H1 (cell line): ENCODE measurements around the gene SKIC8. TPM values are rescaled to one million over a fixed set of nuclear protein-coding genes. Genes with fewer than 3 reads are reported as not detected.

Experiments used
- CTCF ChIA-PET: fragments of 300-600 bp; sonication (Branson Sonifier 250); formaldehyde crosslinking; loops from one replicate; lab custom pipeline; 2021; ENCODE audit not compliant: partially characterized antibody; lab: Charles Lee
- POLR2A ChIA-PET: fragments of 300-600 bp; sonication (Branson Sonifier 250); formaldehyde crosslinking; loops from one replicate; lab custom pipeline; 2021; ENCODE audit warnings: inconsistent platforms; ENCODE audit not compliant: partially characterized antibody; lab: Charles Lee
- DNase-seq, 2 experiments: peaks; one replicate each; pipeline versions ENCODE4 v3.0.0 to v3.0.0-alpha.2; 2010 to 2022; ENCODE audit warnings: low spot score in 2 of 2, low read depth in 1 of 2, mixed read lengths in 1 of 2
- FAIRE-seq: peaks from 2 replicates; lab custom pipeline; 2011; peaks lifted over from hg19 to GRCh38; lab: Jason Lieb, UNC
- H2AFZ ChIP-seq: 2 replicates; pipeline ENCODE4 v1.8.1; 2012; ENCODE audit warnings: low read length, inconsistent platforms
- H2AK5ac ChIP-seq: 2 replicates; pipeline ENCODE4 v1.6.1; 2013; ENCODE audit warnings: low read depth, low read length
- H2BK120ac ChIP-seq: replicated peaks from 2 replicates; pipeline ENCODE3; 2013; ENCODE audit warnings: low read depth, low read length, inconsistent platforms
- H2BK12ac ChIP-seq: 2 replicates; pipeline ENCODE4 v1.6.1; 2013; ENCODE audit warnings: low read depth, low read length
- H2BK15ac ChIP-seq: 2 replicates; pipeline ENCODE4 v1.6.1; 2013; ENCODE audit warnings: low read length
- H2BK20ac ChIP-seq: 2 replicates; pipeline ENCODE4 v1.6.1; 2013; ENCODE audit warnings: low read length
- H2BK5ac ChIP-seq: 2 replicates; pipeline ENCODE4 v1.6.1; 2013; ENCODE audit warnings: low read depth, low read length
- H3K14ac ChIP-seq: 2 replicates; pipeline ENCODE4 v1.6.1; 2013; ENCODE audit warnings: inconsistent platforms; ENCODE audit not compliant: insufficient read length
- H3K18ac ChIP-seq: 2 replicates; pipeline ENCODE4 v1.6.1; 2013; ENCODE audit warnings: low read length; ENCODE audit errors: extremely low read depth
- H3K23ac ChIP-seq: 2 replicates; pipeline ENCODE4 v1.6.1; 2013; ENCODE audit warnings: inconsistent platforms; ENCODE audit not compliant: insufficient read length
- H3K23me2 ChIP-seq: 2 replicates; pipeline ENCODE4 v1.6.1; 2013; ENCODE audit warnings: low read depth, low read length
- H3K27ac ChIP-seq: 2 replicates; pipeline ENCODE4 v1.6.1; 2011; ENCODE audit warnings: low read depth, low read length, inconsistent platforms
- H3K27me3 ChIP-seq, 4 experiments: replicated peaks in 1 of 4; 1 replicate in 1 of 4; 2 replicates in 3 of 4; pipeline versions ENCODE4 v1.6.1 to v1.8.1; 2011 to 2013; ENCODE audit warnings: low read length in 3 of 4, mild to moderate bottlenecking in 3 of 4, inconsistent platforms in 2 of 4, mixed read lengths in 2 of 4, moderate library complexity in 1 of 4; ENCODE audit not compliant: control insufficient read depth in 3 of 4, insufficient read depth in 3 of 4; ENCODE audit errors: extremely low read depth in 1 of 4
- H3K36me3 ChIP-seq, 4 experiments: 2 replicates each; pipeline versions ENCODE4 v1.6.1 to v1.8.1; 2011 to 2013; ENCODE audit warnings: mild to moderate bottlenecking in 4 of 4, low read length in 3 of 4, moderate library complexity in 2 of 4, control low read depth in 1 of 4, inconsistent platforms in 1 of 4; ENCODE audit not compliant: insufficient read depth in 4 of 4, control insufficient read depth in 2 of 4
- H3K4ac ChIP-seq: replicated peaks from 2 replicates; pipeline ENCODE3; 2013; ENCODE audit warnings: low read length, low read depth, mixed read lengths, inconsistent platforms; ENCODE audit not compliant: insufficient read length
- H3K4me1 ChIP-seq, 4 experiments: replicated peaks in 1 of 4; 1 replicate in 1 of 4; 2 replicates in 3 of 4; pipeline versions ENCODE4 v1.6.1 to v1.8.1; 2011 to 2013; ENCODE audit warnings: low read length in 3 of 4, inconsistent platforms in 2 of 4, mixed read lengths in 1 of 4; ENCODE audit not compliant: insufficient read depth in 4 of 4, control insufficient read depth in 3 of 4
- H3K4me2 ChIP-seq, 2 experiments: 2 replicates each; pipeline versions ENCODE4 v1.6.1 to v1.8.1; 2011 to 2013; ENCODE audit warnings: low read depth in 2 of 2, low read length in 2 of 2, control low read depth in 1 of 2, inconsistent platforms in 1 of 2, mild to moderate bottlenecking in 1 of 2; ENCODE audit not compliant: insufficient read depth in 1 of 2
- H3K4me3 ChIP-seq, 4 experiments: fragments of 200-600, 300-600 bp in 1 of 4; sonication (generic), shearing (Covaris generic), sonication (Bioruptor Twin) in 1 of 4; 2 replicates each; pipeline versions ENCODE4 v1.5.1 to v1.8.1; 2011 to 2016; ENCODE audit warnings: low read length in 4 of 4, low read depth in 3 of 4, control low read depth in 2 of 4, inconsistent platforms in 2 of 4, mild to moderate bottlenecking in 2 of 4, mixed read lengths in 1 of 4, moderate library complexity in 1 of 4; ENCODE audit not compliant: insufficient read depth in 2 of 4; ENCODE audit errors: extremely low read depth in 1 of 4
- H3K56ac ChIP-seq: replicated peaks from 2 replicates; pipeline ENCODE3; 2013; ENCODE audit warnings: low read depth, mild to moderate bottlenecking, mixed read lengths, low read length, inconsistent platforms; ENCODE audit not compliant: insufficient read length
- H3K79me1 ChIP-seq: 2 replicates; pipeline ENCODE4 v1.6.1; 2013; ENCODE audit warnings: low read depth, low read length, control low read depth
- H3K79me2 ChIP-seq, 2 experiments: 2 replicates each; pipeline versions ENCODE4 v1.6.1 to v1.8.1; 2012 to 2013; ENCODE audit warnings: low read length in 2 of 2, mild to moderate bottlenecking in 2 of 2, inconsistent platforms in 1 of 2; ENCODE audit not compliant: insufficient read depth in 2 of 2, control insufficient read depth in 1 of 2
- H3K9ac ChIP-seq, 4 experiments: replicated peaks in 1 of 4; 1 replicate in 1 of 4; 2 replicates in 3 of 4; pipeline versions ENCODE4 v1.6.1 to v1.8.1; 2011 to 2013; ENCODE audit warnings: low read depth in 3 of 4, low read length in 3 of 4, control low read depth in 2 of 4, mild to moderate bottlenecking in 2 of 4, moderate library complexity in 2 of 4, inconsistent platforms in 1 of 4; ENCODE audit errors: extremely low read depth in 1 of 4
- H3K9me3 ChIP-seq, 2 experiments: 2 replicates each; pipeline versions ENCODE4 v1.6.1 to v1.8.1; 2012 to 2013; ENCODE audit warnings: mild to moderate bottlenecking in 2 of 2, moderate library complexity in 2 of 2, control low read depth in 1 of 2, inconsistent platforms in 1 of 2, low read depth in 1 of 2, low read length in 1 of 2, mixed read lengths in 1 of 2; ENCODE audit not compliant: insufficient read depth in 2 of 2
- H4K20me1 ChIP-seq, 2 experiments: replicated peaks in 1 of 2; 2 replicates each; pipeline versions ENCODE3 to v1.8.1; 2011 to 2013; ENCODE audit warnings: inconsistent platforms in 2 of 2, low read length in 2 of 2, mild to moderate bottlenecking in 1 of 2; ENCODE audit not compliant: insufficient read depth in 2 of 2, control insufficient read depth in 1 of 2
- H4K5ac ChIP-seq: 2 replicates; pipeline ENCODE4 v1.6.1; 2013; ENCODE audit warnings: low read length, low read depth, mixed read lengths, inconsistent platforms; ENCODE audit not compliant: insufficient read length
- H4K8ac ChIP-seq: 2 replicates; pipeline ENCODE4 v1.8.0; 2013; ENCODE audit warnings: mild to moderate bottlenecking, moderate library complexity, low read length, inconsistent platforms; ENCODE audit not compliant: insufficient read depth; ENCODE audit errors: extremely low read depth
- H4K91ac ChIP-seq: replicated peaks from 2 replicates; pipeline ENCODE3; 2013; ENCODE audit warnings: low read length, mixed read lengths, inconsistent platforms; ENCODE audit not compliant: insufficient read length
- BCL11A ChIP-seq, 2 experiments: IDR thresholded peaks; one replicate each; pipeline ENCODE4 v1.6.1; 2011; ENCODE audit warnings: low read depth in 2 of 2, low read length in 2 of 2, mild to moderate bottlenecking in 2 of 2
- CBX5 ChIP-seq: fragments of 300-800, 300-1000 bp; sonication (generic); IDR thresholded peaks from 2 replicates; pipeline ENCODE4 v1.7.1; 2016; ENCODE audit warnings: antibody characterized with exemption, low read length, low read depth
- CHD2 ChIP-seq: IDR thresholded peaks from 2 replicates; pipeline ENCODE4 v1.6.1; 2012; ENCODE audit warnings: low read length, improper control_type of control experiment
- CTBP2 ChIP-seq: IDR thresholded peaks from 2 replicates; pipeline ENCODE4 v1.7.0; 2011; ENCODE audit warnings: borderline replicate concordance, mild to moderate bottlenecking, moderate library complexity, mixed read lengths, low read length; ENCODE audit not compliant: insufficient read depth, insufficient read length
- HDAC2 ChIP-seq, 2 experiments: fragments of 300-600 bp in 1 of 2; sonication (generic) in 1 of 2; IDR thresholded peaks; 2 replicates each; pipeline ENCODE4 v1.6.1; 2011 to 2012; ENCODE audit warnings: low read depth in 2 of 2, low read length in 2 of 2, mild to moderate bottlenecking in 2 of 2, moderate library complexity in 2 of 2, borderline replicate concordance in 1 of 2, inconsistent platforms in 1 of 2
- KDM4A ChIP-seq: IDR thresholded peaks from one replicate; pipeline ENCODE4 v1.7.1; 2012; ENCODE audit warnings: low read depth, mild to moderate bottlenecking, moderate library complexity, low read length, inconsistent platforms; ENCODE audit not compliant: severe bottlenecking
- POLR2A ChIP-seq, 2 experiments: IDR thresholded peaks; 1 replicate in 1 of 2; 2 replicates in 1 of 2; pipeline ENCODE4 v1.6.1; 2011; ENCODE audit warnings: low read depth in 2 of 2, low read length in 2 of 2, mild to moderate bottlenecking in 2 of 2; ENCODE audit errors: control extremely low read depth in 1 of 2
- SUZ12 ChIP-seq: fragments of 200-600 bp; sonication (generic); IDR thresholded peaks from 2 replicates; pipeline ENCODE4 v1.6.1; 2012; ENCODE audit warnings: mild to moderate bottlenecking, inconsistent platforms, low read length, moderate library complexity, mixed read lengths
- WGBS, 2 experiments: shearing (Covaris generic) in 1 of 2; methylation state at CpG; one replicate each; pipeline versions ENCODE4 v1.1.6 to v1.1.7; 2013 to 2015; ENCODE audit warnings: low lambda C conversion rate in 2 of 2, mixed read lengths in 2 of 2, inconsistent platforms in 1 of 2, low coverage in 1 of 2, missing lambda C conversion rate in 1 of 2; ENCODE audit not compliant: insufficient replicate concordance in 2 of 2, insufficient coverage in 1 of 2, insufficient read length in 1 of 2; ENCODE audit errors: extremely low coverage in 1 of 2, missing lambda C conversion rate in 1 of 2; 5-methylcytosine and 5-hydroxymethylcytosine counted together
- polyA plus RNA-seq, 7 experiments: library from polyadenylated mRNA; depleted of rRNA in 3 of 7; stranded (reverse) in 5 of 7; unstranded in 2 of 7; fragments of >200 nt in 5 of 7; fragments of 200-250 nt in 2 of 7; gene quantifications; 1 replicate in 5 of 7; 2 replicates in 1 of 7; 4 replicates in 1 of 7; pipeline versions ENCODE4 v1.2.1 to v1.2.3, GENCODE V29; 2011 to 2013; ENCODE audit warnings: missing spikeins in 2 of 7, mixed read lengths in 2 of 7
- total RNA-seq: library from RNA; stranded (reverse); fragmentation: NEBNext Ultra II Directional; extraction: Animal tissue kit (Norgen Biotek cat#: 25700); gene quantifications from 2 replicates; pipeline ENCODE4 v1.2.1, GENCODE V29; 2021
- TF ChIP-seq, protein P1 (sequence below), 3 experiments: IDR thresholded peaks; 1 replicate in 2 of 3; 2 replicates in 1 of 3; pipeline versions ENCODE4 v1.5.1 to v1.6.1; 2011; ENCODE audit warnings: low read length in 3 of 3, mild to moderate bottlenecking in 3 of 3, inconsistent platforms in 2 of 3, low read depth in 1 of 3, moderate library complexity in 1 of 3; ENCODE audit not compliant: insufficient read depth in 1 of 3; ENCODE audit errors: control extremely low read depth in 1 of 3

The SKIC8 gene
- total and polyA plus RNA-seq, 2 of the 8 experiments (the other 6 are each of a cell fraction or from before 2014, with no cell fraction given), result 44.2 to 77.7 TPM

DNA sequence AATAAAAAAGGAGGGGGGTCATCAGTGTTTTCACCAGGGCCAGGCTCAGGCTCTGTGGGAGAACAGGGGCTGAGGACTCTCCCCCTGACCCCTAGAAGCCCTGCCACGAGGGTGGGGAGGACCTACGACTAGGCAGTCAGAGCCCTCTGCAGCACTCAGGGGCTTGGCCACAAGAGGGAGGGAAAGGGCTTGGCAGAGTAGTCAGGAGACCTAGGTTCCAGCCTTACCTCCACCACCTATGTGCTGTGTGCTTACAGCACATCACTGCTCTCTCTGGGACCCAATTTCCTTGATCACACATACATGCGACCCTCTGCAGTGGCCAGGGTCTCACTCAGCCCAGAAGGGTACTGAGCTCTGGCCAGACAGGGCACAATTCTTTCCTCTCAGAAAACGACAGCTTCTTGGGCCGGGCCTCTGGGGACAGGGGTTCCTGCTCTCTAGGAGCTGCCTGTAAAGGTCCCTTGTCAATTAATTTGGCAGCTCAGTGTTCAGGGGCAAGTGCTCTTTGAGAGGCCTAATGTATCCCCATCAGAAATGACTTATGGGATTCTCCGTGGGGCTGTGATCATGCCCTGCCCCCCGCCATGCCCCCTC is 16.4 kb upstream of the SKIC8 start:
- peak overlapping the region; percentile 5; the same call in 1 of the 2 replicates for H3K27ac ChIP-seq
- H3K79me2 ChIP-seq, result no peaks in the 10 kb centered on the region
- ChIA-PET CTCF (interaction anchor here (0.6 to 13.0 kb wide), 35 partner anchors 7 to 424 kb away, joined by 3 to 104 read pairs (median 5); partner anchors contain the start of genes CRABP1, IREB2 and SKIC8), POLR2A (interaction anchor here (0.7 to 1.4 kb wide), 5 partner anchors 12 to 123 kb away, joined by 3 to 6 read pairs (median 4); no protein-coding TSS in a partner anchor)
- H2BK15ac ChIP-seq, result no peak overlapping the region; the same call in 1 of the 2 replicates
- H3K18ac ChIP-seq, result no peak overlapping the region
- DNase-seq (peak in 1 of 2 experiments; percentile 70), FAIRE-seq (peak; percentile 80)
- H3K79me1 ChIP-seq, result no peaks in the 10 kb centered on the region
- peak overlapping the region; percentile 66; the same call in 1 of the 2 replicates for H4K8ac ChIP-seq
- 0 out of 7 replicates have a peak overlapping the region, but pooled peaks of 1 of the 4 experiments have one; percentile 16 for H3K9ac ChIP-seq
- H3K23ac ChIP-seq, result no peak overlapping the region
- H4K5ac ChIP-seq, result no peak overlapping the region
- no peaks in the 10 kb centered on the region for H3K9me3 ChIP-seq
- no peak overlapping the region for H2AK5ac ChIP-seq
- H2BK12ac ChIP-seq, result peak overlapping the region; percentile 88; the same call in 1 of the 2 replicates
- no peak overlapping the region for H3K4me2 ChIP-seq
- H3K23me2 ChIP-seq, result no peaks in the 10 kb centered on the region
- H3K56ac ChIP-seq, result no peak overlapping the region
- H3K4me3 ChIP-seq, result no peak overlapping the region
- no peak overlapping the region for H3K4ac ChIP-seq
- no peak overlapping the region for H2BK20ac ChIP-seq
- peaks cover 0 to 23% (median 12%) of the 10 kb centered on the region in 4 experiments; a peak in 6 of 7 replicates for H3K4me1 ChIP-seq
- H3K14ac ChIP-seq, result no peak overlapping the region
- H3K36me3 ChIP-seq, result no peaks in the 10 kb centered on the region
- H2AFZ ChIP-seq, result peak overlapping the region; percentile 77; the same call in 1 of the 2 replicates
- peak overlapping the region; percentile 56 for H2BK120ac ChIP-seq
- H2BK5ac ChIP-seq, result no peak overlapping the region
- H3K27me3 ChIP-seq, result no peaks in the 10 kb centered on the region
- H4K91ac ChIP-seq, result peak overlapping the region; percentile 26
- no peaks in the 10 kb centered on the region for H4K20me1 ChIP-seq
- 72% methylated on average over 7 of the region's 7 CpGs; no CpG with 5 or more reads in 1 of the 2 experiments for WGBS, 2 experiments
- TF ChIP-seq HDAC2 (IDR thresholded peaks at IDR 0.05; ENCODE audit: borderline replicate concordance in 1 of 2, low read depth in 2 of 2, low read length in 2 of 2), result 0 out of 4 replicates have a peak, but pooled peaks of 1 of the 2 experiments have one; percentile 14
- TF ChIP-seq POLR2A (IDR thresholded peaks at IDR 0.05; ENCODE audit: control extremely low read depth in 1 of 2, low read depth in 2 of 2, low read length in 2 of 2), result no peak
- 0 out of 2 replicates have a peak, but pooled peaks have one; percentile 20 for TF ChIP-seq CHD2
- no peak for TF ChIP-seq BCL11A (IDR thresholded peaks at IDR 0.05; ENCODE audit: low read depth in 2 of 2, low read length in 2 of 2)
- no peak for TF ChIP-seq KDM4A
- TF ChIP-seq, protein P1, sequence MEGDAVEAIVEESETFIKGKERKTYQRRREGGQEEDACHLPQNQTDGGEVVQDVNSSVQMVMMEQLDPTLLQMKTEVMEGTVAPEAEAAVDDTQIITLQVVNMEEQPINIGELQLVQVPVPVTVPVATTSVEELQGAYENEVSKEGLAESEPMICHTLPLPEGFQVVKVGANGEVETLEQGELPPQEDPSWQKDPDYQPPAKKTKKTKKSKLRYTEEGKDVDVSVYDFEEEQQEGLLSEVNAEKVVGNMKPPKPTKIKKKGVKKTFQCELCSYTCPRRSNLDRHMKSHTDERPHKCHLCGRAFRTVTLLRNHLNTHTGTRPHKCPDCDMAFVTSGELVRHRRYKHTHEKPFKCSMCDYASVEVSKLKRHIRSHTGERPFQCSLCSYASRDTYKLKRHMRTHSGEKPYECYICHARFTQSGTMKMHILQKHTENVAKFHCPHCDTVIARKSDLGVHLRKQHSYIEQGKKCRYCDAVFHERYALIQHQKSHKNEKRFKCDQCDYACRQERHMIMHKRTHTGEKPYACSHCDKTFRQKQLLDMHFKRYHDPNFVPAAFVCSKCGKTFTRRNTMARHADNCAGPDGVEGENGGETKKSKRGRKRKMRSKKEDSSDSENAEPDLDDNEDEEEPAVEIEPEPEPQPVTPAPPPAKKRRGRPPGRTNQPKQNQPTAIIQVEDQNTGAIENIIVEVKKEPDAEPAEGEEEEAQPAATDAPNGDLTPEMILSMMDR (IDR thresholded peaks at IDR 0.05; ENCODE audit: control extremely low read depth in 1 of 3, insufficient read depth in 1 of 3, low read depth in 1 of 3, low read length in 3 of 3), result peak; percentile 89 to 95 (median 92)
- TF ChIP-seq CTBP2, result no peak
- TF ChIP-seq CBX5, result no peak
- TF ChIP-seq SUZ12, result no peak
